HepG2 (cell line): ENCODE measurements around the gene RAB29.

Experiments
- AHR ChIP-seq: IDR thresholded peaks from 2 replicates; pipeline ENCODE4 v1.6.1; 2018; ENCODE audit warnings: missing genetic modification reagents, missing compliant biosample characterization
- DNMT1 ChIP-seq: sonication (generic); formaldehyde crosslinking; IDR thresholded peaks from 2 replicates; pipeline ENCODE4 v1.5.1; 2020; ENCODE audit warnings: mild to moderate bottlenecking, missing genetic modification reagents
- KMT2B ChIP-seq: IDR thresholded peaks from 2 replicates; pipeline ENCODE4 v1.6.1; 2016; ENCODE audit warnings: missing genetic modification reagents, missing compliant biosample characterization
- POLR2A ChIP-seq, 2 experiments: IDR thresholded peaks; 2 replicates each; pipeline ENCODE4 v1.6.1; 2011; ENCODE audit warnings: low read depth in 2 of 2, low read length in 2 of 2, mild to moderate bottlenecking in 1 of 2, moderate library complexity in 1 of 2; ENCODE audit not compliant: insufficient read depth in 1 of 2
- SMC3 ChIP-seq: IDR thresholded peaks from 2 replicates; pipeline ENCODE4 v1.6.1; 2011; ENCODE audit warnings: low read length, improper control_type of control experiment
- ZNF781 ChIP-seq: sonication (generic); formaldehyde crosslinking; IDR thresholded peaks from 2 replicates; pipeline ENCODE4 v1.5.1; 2020; ENCODE audit warnings: borderline replicate concordance, mild to moderate bottlenecking, missing genetic modification reagents; ENCODE audit errors: not compliant biosample characterization
- TF ChIP-seq, protein P1 (sequence below): sonication (generic); formaldehyde crosslinking; IDR thresholded peaks from 2 replicates; pipeline ENCODE4 v1.4.0; 2020; ENCODE audit warnings: missing genetic modification reagents

DNA sequence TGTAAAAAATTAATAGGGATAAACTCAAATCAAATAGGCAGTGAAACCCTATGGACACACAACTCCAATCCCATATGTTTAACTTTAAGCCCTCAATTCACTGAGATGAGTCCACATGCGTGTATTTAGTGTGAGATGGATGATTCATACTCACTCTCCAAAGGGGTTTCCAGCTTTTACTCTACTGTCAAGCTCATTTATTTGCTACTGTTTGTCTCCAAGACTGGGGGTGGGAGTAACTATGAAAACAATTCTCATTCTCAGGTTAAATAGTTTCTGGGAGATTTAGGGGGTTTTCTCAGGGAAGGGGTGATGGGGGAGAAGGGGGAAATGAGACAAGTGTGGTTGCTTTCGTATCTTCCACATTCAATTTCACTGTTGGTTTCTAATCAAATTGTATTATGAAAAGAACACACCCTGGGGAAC lies 2.7 kb downstream of the RAB29 start:
- TF ChIP-seq POLR2A (IDR thresholded peaks at IDR 0.05; ENCODE audit: insufficient read depth in 1 of 2, low read depth in 2 of 2, low read length in 2 of 2) = no peak
- no peak for TF ChIP-seq DNMT1
- TF ChIP-seq AHR (CRISPR knock-in tag) = no peak
- TF ChIP-seq KMT2B (CRISPR knock-in tag) = no peak
- no peak for TF ChIP-seq ZNF781
- TF ChIP-seq, protein P1, sequence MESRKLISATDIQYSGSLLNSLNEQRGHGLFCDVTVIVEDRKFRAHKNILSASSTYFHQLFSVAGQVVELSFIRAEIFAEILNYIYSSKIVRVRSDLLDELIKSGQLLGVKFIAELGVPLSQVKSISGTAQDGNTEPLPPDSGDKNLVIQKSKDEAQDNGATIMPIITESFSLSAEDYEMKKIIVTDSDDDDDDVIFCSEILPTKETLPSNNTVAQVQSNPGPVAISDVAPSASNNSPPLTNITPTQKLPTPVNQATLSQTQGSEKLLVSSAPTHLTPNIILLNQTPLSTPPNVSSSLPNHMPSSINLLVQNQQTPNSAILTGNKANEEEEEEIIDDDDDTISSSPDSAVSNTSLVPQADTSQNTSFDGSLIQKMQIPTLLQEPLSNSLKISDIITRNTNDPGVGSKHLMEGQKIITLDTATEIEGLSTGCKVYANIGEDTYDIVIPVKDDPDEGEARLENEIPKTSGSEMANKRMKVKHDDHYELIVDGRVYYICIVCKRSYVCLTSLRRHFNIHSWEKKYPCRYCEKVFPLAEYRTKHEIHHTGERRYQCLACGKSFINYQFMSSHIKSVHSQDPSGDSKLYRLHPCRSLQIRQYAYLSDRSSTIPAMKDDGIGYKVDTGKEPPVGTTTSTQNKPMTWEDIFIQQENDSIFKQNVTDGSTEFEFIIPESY = no peak
- TF ChIP-seq SMC3 = no peak
